ENCODE results near the gene BBLN.

Gene BBLN

GRCh38 chr9:128163523-128164306 is 3.6 kb downstream of the BBLN start:
- DNase-seq (ENCODE audit: extremely low spot score): no peak
- POLR2A ChIA-PET: no interaction called here
- CTCF ChIA-PET: no interaction called here
- TF ChIP-seq ARNT (IDR thresholded peaks at IDR 0.05): no peak
- no peak for TF ChIP-seq TARDBP (IDR thresholded peaks at IDR 0.05)
- no peak for TF ChIP-seq L3MBTL2 (conservative IDR thresholded peaks at IDR 0.05)
- TF ChIP-seq HDGF (IDR thresholded peaks at IDR 0.05; ENCODE audit: borderline replicate concordance): no peak
- no peak for TF ChIP-seq BHLHE40 (IDR thresholded peaks at IDR 0.05; ENCODE audit: borderline replicate concordance)
- TF ChIP-seq FOXM1 (IDR thresholded peaks at IDR 0.05; ENCODE audit: borderline replicate concordance): no peak
- TF ChIP-seq CTBP1 (IDR thresholded peaks at IDR 0.05; ENCODE audit: borderline replicate concordance): no peak
- TF ChIP-seq LEF1 (IDR thresholded peaks at IDR 0.05; ENCODE audit: borderline replicate concordance): no peak
- TF ChIP-seq PKNOX1 (IDR thresholded peaks at IDR 0.05): no peak
- TF ChIP-seq ELF4 (IDR thresholded peaks at IDR 0.05): no peak
- TF ChIP-seq SP1 (IDR thresholded peaks at IDR 0.05): no peak
- no peak for TF ChIP-seq SUZ12 (IDR thresholded peaks at IDR 0.05)
- no peak for TF ChIP-seq FOXK2 (IDR thresholded peaks at IDR 0.05)
- no peak for TF ChIP-seq NFRKB (IDR thresholded peaks at IDR 0.05)
- no peak for TF ChIP-seq ZNF384 (IDR thresholded peaks at IDR 0.05)
- no peak for TF ChIP-seq FOXA1 (IDR thresholded peaks at IDR 0.05)

- ChIA-PET POLR2A (no interaction called here), CTCF (no interaction called here)
- TF ChIP-seq NFRKB (IDR thresholded peaks at IDR 0.05) (no peak), FOXM1 (IDR thresholded peaks at IDR 0.05; ENCODE audit: borderline replicate concordance) (no peak)
- no peak for DNase-seq (ENCODE audit: extremely low spot score)
Measured at GRCh38 chr9:128164307-128164885, 4.3 kb downstream of the BBLN start.

GRCh38 chr9:128166169-128166568 is 6.1 kb downstream of the BBLN start:
- ChIA-PET POLR2A (no interaction called here), CTCF (no interaction called here)

GRCh38 chr9:128167209-128167608 is 7.1 kb downstream of the BBLN start:
- no peak for DNase-seq (ENCODE audit: extremely low spot score)
- ChIA-PET CTCF (no interaction called here), POLR2A (no interaction called here)
- TF ChIP-seq ZNF384 (IDR thresholded peaks at IDR 0.05) (no peak), ARNT (IDR thresholded peaks at IDR 0.05) (no peak), FOXK2 (IDR thresholded peaks at IDR 0.05) (no peak), ELF4 (IDR thresholded peaks at IDR 0.05) (no peak), FOXM1 (IDR thresholded peaks at IDR 0.05; ENCODE audit: borderline replicate concordance) (no peak), SP1 (IDR thresholded peaks at IDR 0.05) (no peak), SUZ12 (IDR thresholded peaks at IDR 0.05) (no peak), NFRKB (IDR thresholded peaks at IDR 0.05) (no peak), CTBP1 (IDR thresholded peaks at IDR 0.05; ENCODE audit: borderline replicate concordance) (no peak), PKNOX1 (IDR thresholded peaks at IDR 0.05) (no peak), TARDBP (IDR thresholded peaks at IDR 0.05) (no peak), L3MBTL2 (conservative IDR thresholded peaks at IDR 0.05) (no peak), FOXA1 (IDR thresholded peaks at IDR 0.05) (no peak), LEF1 (IDR thresholded peaks at IDR 0.05; ENCODE audit: borderline replicate concordance) (no peak), BHLHE40 (IDR thresholded peaks at IDR 0.05; ENCODE audit: borderline replicate concordance) (no peak)

More at GRCh38 chr9:128166169-128166568, 6.1 kb downstream of the BBLN start:
- TF ChIP-seq CTBP1 (IDR thresholded peaks at IDR 0.05; ENCODE audit: borderline replicate concordance) (no peak), SP1 (IDR thresholded peaks at IDR 0.05) (no peak), FOXA1 (IDR thresholded peaks at IDR 0.05) (no peak), HDGF (IDR thresholded peaks at IDR 0.05; ENCODE audit: borderline replicate concordance) (no peak), L3MBTL2 (conservative IDR thresholded peaks at IDR 0.05) (no peak), SUZ12 (IDR thresholded peaks at IDR 0.05) (no peak), LEF1 (IDR thresholded peaks at IDR 0.05; ENCODE audit: borderline replicate concordance) (no peak), ZNF384 (IDR thresholded peaks at IDR 0.05) (no peak), NFRKB (IDR thresholded peaks at IDR 0.05) (no peak), FOXK2 (IDR thresholded peaks at IDR 0.05) (no peak), FOXM1 (IDR thresholded peaks at IDR 0.05; ENCODE audit: borderline replicate concordance) (no peak), ELF4 (IDR thresholded peaks at IDR 0.05) (no peak), TARDBP (IDR thresholded peaks at IDR 0.05) (no peak), PKNOX1 (IDR thresholded peaks at IDR 0.05) (no peak), ARNT (IDR thresholded peaks at IDR 0.05) (no peak), BHLHE40 (IDR thresholded peaks at IDR 0.05; ENCODE audit: borderline replicate concordance) (no peak)
- no peak for DNase-seq (ENCODE audit: extremely low spot score)

- TF ChIP-seq PKNOX1 (IDR thresholded peaks at IDR 0.05): no peak
- POLR2A ChIA-PET: interaction anchor here (1.3 kb wide), 2 partner anchors 9 to 22 kb away, joined by 4 read pairs; no protein-coding TSS in a partner anchor
- CTCF ChIA-PET: no interaction called here
- DNase-seq (ENCODE audit: extremely low spot score): no peak
Measured at GRCh38 chr9:128168731-128169308, 8.8 kb downstream of the BBLN start.
